ENCODE measurements around the gene SGK2.
"Not testable (repeated sequence)": the region's sequence is repeated elsewhere in the genome, so short reads cannot be mapped to it uniquely, and the experiment has no call there.

SGK2 gene

GRCh38 chr20:43588526-43588925 is 29.7 kb downstream of the SGK2 start:
- in situ Hi-C loops (cut with MboI; ENCODE audit: low sequenced_read_pairs): not testable (repeated sequence)

GRCh38 chr20:43590036-43590391 is 31.2 kb downstream of the SGK2 start:
- in situ Hi-C loops (cut with MboI; ENCODE audit: low sequenced_read_pairs): no loop called here

DNA sequence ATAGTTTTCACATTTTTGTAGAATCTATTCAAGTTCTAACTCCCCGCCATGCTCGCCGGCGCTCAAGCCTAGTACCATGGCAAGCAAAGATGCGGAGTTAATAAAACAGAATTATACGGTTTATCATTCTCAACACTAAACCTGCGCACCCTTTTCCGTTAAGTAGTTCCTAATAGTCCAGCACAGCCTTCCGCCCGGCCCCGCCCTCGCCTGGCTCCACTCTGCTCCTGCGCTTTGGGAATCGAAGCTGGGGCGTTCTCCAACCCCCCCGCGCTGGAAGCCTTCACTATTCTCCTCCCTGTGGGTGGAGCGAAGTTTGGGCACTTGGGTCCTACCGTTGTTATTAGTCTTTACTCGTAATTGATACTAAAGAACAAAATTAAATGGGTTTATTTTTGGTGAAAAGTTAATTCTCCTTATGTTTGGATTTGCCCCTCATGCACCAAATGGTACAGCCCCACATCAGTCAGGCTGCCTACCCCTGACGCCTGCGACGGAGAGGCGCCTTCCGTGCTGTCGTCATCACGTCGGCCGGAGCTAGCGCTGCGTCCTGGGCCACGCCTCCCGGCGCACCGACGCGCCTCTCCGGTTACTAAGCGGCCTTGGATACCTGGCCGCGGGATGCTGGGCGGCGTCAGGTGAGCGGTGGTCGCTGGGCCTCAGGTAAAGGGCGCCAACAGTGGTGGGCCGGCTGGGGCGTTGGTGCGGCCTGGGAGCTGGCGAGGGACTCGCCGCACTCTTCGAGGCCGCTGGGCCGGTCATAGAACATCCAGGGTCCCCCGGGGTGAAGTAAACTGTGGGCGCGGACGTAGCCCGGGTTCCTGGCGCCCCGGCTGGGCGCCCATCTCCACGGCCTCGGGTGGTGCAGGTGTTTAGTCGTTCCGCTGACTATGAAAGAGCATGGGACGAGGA is 31.8 kb downstream of the SGK2 start, which contains the start of gene IFT52:
Gene IFT52, plus strand, starts transcription at position 546 of the 912 bp plus-strand sequence. CDS start 3,762 bp downstream, outside the sequence.
- in situ Hi-C loops (cut with MboI; ENCODE audit: low sequenced_read_pairs): no loop called here

DNA sequence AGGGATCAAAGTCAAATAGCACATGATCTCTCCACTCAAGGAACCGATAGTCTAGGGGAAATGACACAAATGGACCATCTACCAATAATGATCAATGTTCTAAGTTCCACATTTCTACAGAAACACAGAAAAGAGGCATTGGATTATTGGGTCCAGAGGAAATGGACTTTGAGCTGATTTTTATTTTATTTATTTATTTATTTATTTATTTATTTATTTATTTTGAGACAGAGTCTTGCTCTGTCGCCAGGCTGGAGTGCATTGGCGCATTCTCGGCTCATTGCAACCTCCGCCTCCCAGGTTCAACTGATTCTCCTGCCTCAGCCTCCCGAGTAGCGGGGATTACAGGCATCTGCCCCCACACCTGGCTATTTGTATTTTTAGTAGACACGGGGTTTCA is 43.1 kb downstream of the SGK2 start:
- in situ Hi-C loops (cut with MboI; ENCODE audit: low sequenced_read_pairs): not testable (repeated sequence)

- in situ Hi-C loops (cut with MboI; ENCODE audit: low sequenced_read_pairs): no loop called here
Observed at GRCh38 chr20:43603124-43603523, 44.3 kb downstream of the SGK2 start.

DNA sequence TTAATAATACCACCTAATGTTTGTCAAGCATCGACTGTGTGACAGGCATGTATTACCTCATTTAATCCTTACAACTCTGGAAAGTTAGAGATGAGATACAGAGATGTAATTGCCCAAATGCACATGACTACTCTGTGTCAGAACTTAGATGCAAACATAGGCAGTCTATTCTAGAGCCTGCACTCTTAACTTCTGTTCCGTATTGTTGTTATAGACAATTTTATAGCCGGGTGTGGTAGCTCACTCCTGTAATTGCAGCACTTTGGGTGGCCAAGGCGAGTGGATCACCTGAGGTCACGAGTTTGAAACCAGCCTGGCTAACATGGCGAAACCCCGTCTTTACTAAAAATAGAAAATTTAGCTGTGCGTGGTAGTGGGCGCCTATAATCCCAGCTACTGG is 46.9 kb downstream of the SGK2 start:
- in situ Hi-C loops (cut with MboI; ENCODE audit: low sequenced_read_pairs): no loop called here

GRCh38 chr20:43607278-43607677 is 48.5 kb downstream of the SGK2 start:
- in situ Hi-C loops (cut with MboI; ENCODE audit: low sequenced_read_pairs): not testable (repeated sequence)

GRCh38 chr20:43631598-43631997 is 72.8 kb downstream of the SGK2 start:
- in situ Hi-C loops (cut with MboI; ENCODE audit: low sequenced_read_pairs): no loop called here

All from HL-60/S4 (cell line).